Muscle of leg (tissue), 11 donors: ENCODE measurements around the gene KRT17. TPM values are rescaled to one million over a fixed set of nuclear protein-coding genes. Genes with fewer than 3 reads are reported as not detected.
A peak's percentile ranks its signal among the peaks of the same experiment; 100 is the strongest.
"Not testable (repeated sequence)": the region's sequence is repeated elsewhere in the genome, so short reads cannot be mapped to it uniquely, and the experiment has no call there.

ENCODE experiments used
- DNase-seq: peaks from one replicate; pipeline ENCODE4 v3.0.0; 2013
- H3K27ac ChIP-seq: one replicate; pipeline ENCODE4 v1.5.1; 2013; ENCODE audit warnings: mild to moderate bottlenecking, low read length, control low read depth
- H3K27me3 ChIP-seq: one replicate; pipeline ENCODE4 v1.6.1; 2013; ENCODE audit warnings: low read length; ENCODE audit not compliant: control insufficient read depth, insufficient read depth
- H3K36me3 ChIP-seq: one replicate; pipeline ENCODE4 v1.6.1; 2013; ENCODE audit warnings: low read length; ENCODE audit not compliant: control insufficient read depth, insufficient read depth
- H3K4me1 ChIP-seq: one replicate; pipeline ENCODE4 v1.6.1; 2013; ENCODE audit warnings: low read length; ENCODE audit not compliant: control insufficient read depth, insufficient read depth
- H3K4me3 ChIP-seq: one replicate; pipeline ENCODE4 v1.5.1; 2013; ENCODE audit warnings: low read length, control low read depth
- H3K9me3 ChIP-seq: replicated peaks from 2 replicates; pipeline ENCODE4 v1.6.1; 2013; ENCODE audit warnings: low read depth, low read length; ENCODE audit not compliant: control insufficient read depth
- WGBS: methylation state at CpG from one replicate; pipeline ENCODE4 v1.1.5; 2013; ENCODE audit warnings: missing lambda C conversion rate; ENCODE audit not compliant: insufficient coverage; 5-methylcytosine and 5-hydroxymethylcytosine counted together
- polyA plus RNA-seq, 8 donors: library from polyadenylated mRNA; unstranded; fragments of 120-200 nt; gene quantifications; one replicate each; pipeline versions ENCODE4 v1.2.1 to v1.2.3, GENCODE V29; 2013; ENCODE audit warnings: inconsistent platforms in 1 of 8, low replicate concordance in 1 of 8; ENCODE audit not compliant: insufficient read length in 8 of 8, insufficient read depth in 1 of 8
- total RNA-seq: library from RNA; stranded (reverse); fragments of 120-200 nt; gene quantifications from one replicate; pipeline ENCODE4 v1.2.4, GENCODE V29; 2013

The KRT17 gene
- total and polyA plus RNA-seq, 9 donors: 0.72 to 243 (median 1.6) TPM

DNA sequence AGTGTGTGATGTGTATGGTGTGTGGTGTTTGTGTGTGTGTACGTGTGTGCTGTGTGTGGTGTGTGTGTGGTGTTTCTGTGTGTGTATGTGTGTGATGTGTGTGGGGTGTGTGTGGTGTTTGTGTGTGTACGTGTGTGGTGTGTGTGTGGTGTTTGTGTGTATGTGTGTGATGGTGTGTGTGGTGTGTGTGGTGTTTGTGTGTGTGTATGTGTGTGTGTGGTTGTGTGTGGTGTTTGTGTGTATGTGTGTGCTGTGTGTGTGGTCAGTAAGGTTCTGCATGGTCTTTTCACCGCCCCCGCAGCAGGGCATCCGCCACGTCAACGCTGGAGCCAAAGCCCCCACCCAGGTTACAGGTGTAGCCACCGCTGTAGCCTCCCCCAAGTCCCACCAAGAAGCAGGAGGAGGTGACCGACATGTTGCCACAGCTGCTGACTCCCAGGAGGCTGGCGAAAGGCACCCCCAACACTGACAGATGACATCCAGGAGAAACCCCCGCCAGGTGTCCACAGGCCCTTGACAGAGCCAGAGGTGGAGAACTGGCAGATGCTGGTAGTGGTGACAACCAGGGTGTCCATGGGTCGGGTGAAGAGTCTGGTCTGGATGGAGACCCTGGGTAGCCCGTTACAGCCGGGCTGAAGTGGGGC, 9.3 kb upstream of the KRT17 start:
- Histone ChIP-seq H3K4me3 (no peak overlapping the region), H3K27me3 (peaks cover 8% of the 10 kb centered on the region), H3K9me3 (no peaks in the 10 kb centered on the region), H3K36me3 (no peaks in the 10 kb centered on the region), H3K27ac (no peak overlapping the region), H3K4me1 (peaks cover 28% of the 10 kb centered on the region)
- no peak for DNase-seq
- WGBS: 77% methylated on average over 4 of the region's 14 CpGs

DNA sequence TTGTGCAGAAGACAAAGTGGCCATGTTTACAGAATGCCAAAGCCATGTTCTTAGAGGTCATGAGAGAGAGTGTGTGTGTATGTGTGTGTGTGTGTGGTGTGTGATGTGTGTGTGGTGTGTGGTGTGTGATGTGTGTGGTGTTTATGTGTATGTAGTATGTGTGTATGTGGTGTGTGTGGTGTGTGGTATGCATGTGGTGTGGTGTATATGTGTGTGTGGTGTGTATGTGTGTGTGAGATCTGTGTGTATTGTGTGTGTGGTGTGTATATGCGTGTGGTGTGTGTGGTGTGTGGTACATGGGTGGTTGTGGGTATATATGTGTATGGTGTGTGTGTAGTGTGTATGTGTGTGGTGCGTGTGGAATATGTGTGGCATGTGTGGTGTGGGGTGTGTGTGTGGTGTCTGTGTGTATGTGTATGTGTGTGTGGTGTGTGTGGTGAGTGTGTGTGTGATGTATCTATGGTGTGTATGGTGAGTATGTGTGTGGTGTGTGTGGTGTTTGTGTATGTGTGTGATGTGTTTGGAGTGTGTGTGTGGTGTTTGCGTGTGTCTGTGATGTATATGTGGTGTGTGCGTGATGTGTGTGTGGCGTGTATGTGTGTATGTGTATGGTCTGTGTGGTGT, 8.2 kb upstream of the KRT17 start:
- no peak for DNase-seq
- WGBS: 80% methylated on average over 5 of the region's 5 CpGs

DNA sequence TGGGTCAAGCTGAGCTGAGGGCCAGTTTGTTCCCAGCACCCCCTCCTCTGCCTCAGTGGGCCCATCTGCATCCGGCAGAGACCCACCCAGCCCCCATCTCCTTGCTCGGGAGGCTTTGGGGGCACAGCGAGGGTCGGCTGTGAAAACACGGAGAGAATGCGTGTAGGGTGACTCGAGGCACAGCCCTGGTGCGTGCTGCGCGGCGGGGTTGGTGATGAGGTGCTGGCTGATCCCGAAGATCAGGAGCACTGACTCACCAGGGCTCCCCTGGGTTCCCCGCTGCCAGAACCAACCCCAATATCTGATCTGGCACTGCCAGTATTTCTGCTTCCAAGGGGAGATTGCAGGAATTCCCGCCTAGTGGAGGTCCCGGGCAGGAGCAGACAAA, 7.5 kb upstream of the KRT17 start:
- no peak for DNase-seq
- Histone ChIP-seq H3K9me3 (no peaks in the 10 kb centered on the region), H3K27me3 (peaks cover 8% of the 10 kb centered on the region), H3K27ac (no peak overlapping the region), H3K4me3 (no peak overlapping the region), H3K4me1 (peaks cover 33% of the 10 kb centered on the region), H3K36me3 (no peaks in the 10 kb centered on the region)
- WGBS: 94% methylated on average over 13 of the region's 15 CpGs

More for the DNA sequence above, 8.2 kb upstream of the KRT17 start:
- Histone ChIP-seq H3K36me3 (no peaks in the 10 kb centered on the region), H3K9me3 (no peaks in the 10 kb centered on the region), H3K4me3 (no peak overlapping the region), H3K27me3 (peaks cover 8% of the 10 kb centered on the region), H3K4me1 (peaks cover 34% of the 10 kb centered on the region), H3K27ac (no peak overlapping the region)

DNA sequence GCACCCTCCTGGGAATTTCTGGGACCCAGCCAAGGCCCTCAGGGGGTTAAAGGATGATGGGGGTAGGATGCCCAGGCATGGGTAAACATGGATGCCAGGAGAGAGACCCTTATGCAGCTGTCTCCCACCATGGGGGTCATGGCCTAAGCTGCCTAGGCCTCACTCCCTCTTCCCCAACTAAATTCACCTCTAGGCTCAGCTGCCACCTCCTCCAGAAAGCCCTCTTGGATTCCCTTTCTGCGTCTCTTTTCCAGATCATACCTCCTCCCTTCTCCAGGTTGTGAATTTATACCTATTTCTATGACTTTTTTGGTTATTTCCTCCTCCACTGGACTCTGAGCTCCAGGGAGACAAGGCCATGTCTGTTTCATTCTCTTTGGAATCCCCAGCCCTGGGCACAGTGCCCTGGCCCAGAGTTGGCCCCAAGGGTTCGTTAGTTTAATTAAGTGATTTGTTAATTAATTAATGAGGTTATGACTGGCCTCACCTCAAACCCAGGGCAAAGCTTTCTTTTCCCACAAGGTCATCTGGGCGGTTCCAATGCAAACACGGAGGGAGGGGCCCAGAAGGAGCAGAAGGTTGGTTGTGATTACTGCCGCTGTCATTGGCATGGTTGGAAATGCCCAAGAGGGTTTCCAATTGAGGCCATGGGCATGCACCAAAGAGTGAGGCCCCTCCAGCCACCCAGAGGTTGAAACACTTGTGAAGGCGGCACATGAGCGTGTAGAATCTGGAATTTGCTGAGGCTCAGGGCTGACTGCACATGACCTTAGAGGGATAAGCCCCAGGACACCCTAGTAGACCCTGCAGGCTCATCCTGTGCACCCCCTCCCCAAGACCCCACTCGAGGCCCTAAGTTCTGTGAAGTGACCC, 6.9 kb upstream of the KRT17 start:
- WGBS: 80% methylated on average over 6 of the region's 8 CpGs
- DNase-seq: no peak
- no peaks in the 10 kb centered on the region for H3K36me3 ChIP-seq

DNA sequence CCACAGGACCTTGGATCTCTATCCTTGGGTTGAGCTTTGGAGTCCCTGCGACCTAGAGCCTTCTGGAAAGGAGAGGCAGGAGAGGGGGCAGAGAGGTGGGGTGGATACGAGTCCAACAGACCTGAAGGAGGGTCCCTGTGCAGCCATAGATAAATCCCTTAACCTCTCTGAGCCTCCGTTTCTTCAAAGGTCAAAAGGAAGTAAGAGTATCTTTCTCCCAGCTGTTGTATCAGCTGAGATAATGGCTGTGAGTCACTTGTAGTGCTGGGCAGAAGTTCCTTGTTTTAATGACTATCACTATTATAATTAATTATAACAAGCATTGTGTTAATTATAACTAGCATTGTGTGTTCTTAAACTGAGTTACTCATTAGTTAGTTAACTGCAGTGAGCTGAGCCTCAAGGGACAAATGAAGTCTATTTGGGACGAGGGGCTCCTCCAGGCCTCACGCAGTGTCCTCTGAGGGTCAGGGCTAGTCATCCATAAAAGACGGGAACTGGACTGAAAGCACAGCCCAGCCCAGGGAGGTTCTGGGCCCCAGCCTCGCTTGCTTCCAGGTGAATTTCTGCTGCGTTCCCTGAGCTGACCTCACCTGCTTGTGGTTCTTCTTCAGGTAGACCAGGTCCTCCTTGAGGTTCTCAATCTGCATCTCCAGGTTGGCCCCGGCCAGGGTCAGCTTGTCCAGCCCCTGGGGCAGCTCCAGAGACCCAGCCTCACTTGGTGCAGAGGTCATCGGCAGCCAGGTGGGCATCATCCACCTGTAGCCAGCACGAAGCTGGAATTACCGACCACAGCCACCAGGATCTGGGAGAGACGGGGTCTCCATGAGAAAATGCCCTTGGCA, 5.7 kb upstream of the KRT17 start:
- DNase-seq: no peak
- H3K27me3 ChIP-seq: no peaks in the 10 kb centered on the region
- peaks cover 15% of the 10 kb centered on the region for H3K4me1 ChIP-seq
- 76% methylated on average over 8 of the region's 13 CpGs for WGBS
- no peak overlapping the region for H3K27ac ChIP-seq
- no peaks in the 10 kb centered on the region for H3K36me3 ChIP-seq
- H3K9me3 ChIP-seq: no peaks in the 10 kb centered on the region
- H3K4me3 ChIP-seq: no peak overlapping the region

More for the DNA sequence above, 6.9 kb upstream of the KRT17 start:
- Histone ChIP-seq H3K27me3 (peaks cover 5% of the 10 kb centered on the region), H3K27ac (no peak overlapping the region), H3K4me1 (peaks cover 27% of the 10 kb centered on the region), H3K4me3 (no peak overlapping the region), H3K9me3 (no peaks in the 10 kb centered on the region)

DNA sequence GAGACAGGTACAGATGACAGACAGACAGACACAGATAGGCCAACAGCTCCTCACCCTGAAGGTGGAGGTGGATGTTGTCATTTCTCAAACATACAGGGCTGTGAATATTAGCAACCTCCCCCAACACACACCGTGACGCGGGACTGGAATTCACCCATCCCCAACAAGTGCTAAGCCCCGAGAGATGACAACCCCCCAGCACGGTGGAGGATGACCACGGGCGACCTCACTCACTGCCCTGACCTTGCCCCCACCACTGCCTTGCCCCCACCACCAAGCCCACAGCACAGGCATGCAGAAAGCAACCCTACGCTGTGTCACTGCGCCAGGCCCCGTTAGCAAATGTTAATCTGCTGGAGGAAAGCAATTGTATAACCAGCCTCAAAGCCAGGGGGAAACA, 4.9 kb upstream of the KRT17 start:
- Histone ChIP-seq H3K27ac (no peak overlapping the region), H3K9me3 (no peaks in the 10 kb centered on the region), H3K36me3 (no peaks in the 10 kb centered on the region), H3K27me3 (no peaks in the 10 kb centered on the region), H3K4me1 (peaks cover 14% of the 10 kb centered on the region), H3K4me3 (no peak overlapping the region)
- DNase-seq: no peak
- WGBS: 53% methylated on average over 5 of the region's 10 CpGs

DNA sequence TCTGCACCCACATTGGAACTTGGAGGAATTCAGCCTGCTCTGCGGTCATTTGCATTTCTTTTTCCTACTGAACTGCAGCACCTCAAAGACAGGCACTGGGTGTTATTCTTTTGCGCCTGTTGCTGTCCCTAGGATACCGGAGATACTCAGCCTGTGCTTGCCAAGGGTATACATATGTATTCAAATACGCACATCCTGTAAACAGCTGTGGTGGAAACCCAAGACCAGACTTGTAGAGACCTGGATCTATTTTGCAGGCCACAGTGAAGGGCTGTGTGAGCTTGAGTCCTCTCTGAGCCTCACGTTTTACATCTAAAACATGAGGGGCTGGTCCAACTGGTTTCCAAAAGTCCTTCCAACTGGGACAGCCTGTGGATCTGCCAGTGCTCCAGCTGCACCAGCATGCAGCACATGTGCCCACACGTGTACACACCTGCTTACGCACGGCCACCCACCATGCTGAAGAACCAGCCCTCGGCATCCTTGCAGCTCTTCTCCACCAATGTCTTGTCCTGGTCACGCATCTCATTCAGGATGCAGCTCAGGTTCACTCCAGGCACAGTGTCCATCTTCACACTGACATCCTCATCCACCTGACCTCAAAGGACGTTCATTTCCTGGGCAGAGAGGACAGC, 4.4 kb upstream of the KRT17 start:
- not testable (repeated sequence) for H3K4me3 ChIP-seq, H3K9me3 ChIP-seq, H3K36me3 ChIP-seq, H3K27me3 ChIP-seq
- Histone ChIP-seq H3K27ac (peak overlapping the region; percentile 35), H3K4me1 (peaks cover 15% of the 10 kb centered on the region)
- WGBS: 59% methylated on average over 5 of the region's 11 CpGs
- DNase-seq: peak; percentile 87

DNA sequence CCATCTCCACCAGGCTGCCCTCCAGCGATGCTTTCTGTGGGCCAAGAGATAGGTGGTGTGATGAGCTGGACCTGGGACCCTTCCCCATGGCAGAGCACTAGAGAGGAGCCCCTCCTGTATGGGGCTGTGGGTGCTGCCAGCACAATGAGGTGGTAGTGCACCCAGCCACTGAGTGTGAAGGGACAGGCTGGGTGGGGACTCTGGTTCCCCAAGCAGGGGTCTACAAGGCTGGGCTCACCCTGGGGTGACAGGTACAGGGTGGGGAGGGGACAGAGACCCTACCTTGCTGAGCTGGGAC, 3.6 kb upstream of the KRT17 start:
- DNase-seq: not testable (repeated sequence)
- no CpG with 5 or more reads among the region's 1 CpG for WGBS

DNA sequence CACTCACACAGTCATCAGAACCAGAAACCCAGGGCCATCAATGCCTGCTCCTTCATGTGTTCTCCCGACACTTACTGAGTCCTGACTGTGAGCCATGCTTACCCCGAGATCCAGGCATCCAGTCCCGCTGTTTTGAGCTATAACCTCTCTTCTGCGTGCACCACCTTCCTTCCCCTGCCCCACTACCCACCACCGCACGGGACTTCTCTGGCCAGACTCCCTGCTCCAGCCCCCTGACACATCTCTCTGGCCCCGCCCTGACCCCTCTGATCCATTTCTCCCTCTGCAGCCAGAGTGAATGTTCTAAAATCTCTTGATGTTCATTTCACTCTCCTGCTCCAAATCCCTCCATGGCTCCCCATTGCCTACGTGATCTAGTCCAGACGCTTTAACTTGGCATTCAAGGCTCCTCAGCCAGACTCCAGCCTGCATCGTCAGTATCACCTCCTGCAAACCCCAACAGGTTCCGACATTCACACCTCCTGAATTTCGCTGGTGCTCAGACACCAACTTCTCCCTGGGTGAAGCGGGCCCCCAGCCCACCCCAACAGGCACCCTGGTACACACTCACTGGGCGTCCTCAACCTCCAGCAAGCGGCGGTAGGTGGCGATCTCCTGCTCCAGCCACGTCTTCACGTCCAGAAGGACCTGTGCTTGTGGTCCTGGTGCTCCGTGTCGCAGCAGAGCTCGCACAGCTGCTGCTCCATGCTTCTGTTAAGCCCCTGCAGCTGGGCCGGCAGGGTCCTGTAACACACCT, 3.1 kb upstream of the KRT17 start:
- Histone ChIP-seq H3K27ac (no peak overlapping the region), H3K9me3 (no peaks in the 10 kb centered on the region), H3K4me3 (no peak overlapping the region), H3K27me3 (no peaks in the 10 kb centered on the region), H3K4me1 (peaks cover 28% of the 10 kb centered on the region), H3K36me3 (no peaks in the 10 kb centered on the region)
- DNase-seq: no peak
- WGBS: 76% methylated on average over 21 of the region's 23 CpGs

More for the DNA sequence above, 3.6 kb upstream of the KRT17 start:
- not testable (repeated sequence) for H3K4me3 ChIP-seq, H3K9me3 ChIP-seq, H3K27ac ChIP-seq, H3K27me3 ChIP-seq, H3K36me3 ChIP-seq
- peaks cover 22% of the 10 kb centered on the region for H3K4me1 ChIP-seq
